HL-60 (cell line): ENCODE results near the gene MLXIP.

Source experiments
- DNase-seq, 2 experiments: peaks; one replicate each; pipeline ENCODE4 v3.0.0-alpha.2; 2010 to 2020; ENCODE audit warnings: low read depth in 1 of 2, low spot score in 1 of 2
- H3K27ac ChIP-seq: fragments of 250-450 bp; sonication (Bioruptor Pico); replicated peaks from 2 replicates; pipeline ENCODE4 v1.5.1; 2020; ENCODE audit warnings: mild to moderate bottlenecking, moderate library complexity
- H3K27me3 ChIP-seq: fragments of 250-450 bp; sonication (Bioruptor Pico); 2 replicates; pipeline ENCODE4 v1.5.1; 2021; ENCODE audit warnings: mild to moderate bottlenecking, moderate library complexity; ENCODE audit not compliant: insufficient read depth, poor library complexity, severe bottlenecking
- H3K4me3 ChIP-seq: replicated peaks from 2 replicates; pipeline ENCODE4 v1.5.1; 2011; ENCODE audit warnings: mild to moderate bottlenecking, control low read depth, low read length; ENCODE audit not compliant: insufficient read depth
- GABPA ChIP-seq: IDR thresholded peaks from 2 replicates; pipeline ENCODE4 v1.6.1; 2012; ENCODE audit warnings: low read depth
- POLR2AphosphoS5 ChIP-seq: IDR thresholded peaks from 2 replicates; pipeline ENCODE4 v1.6.1; 2012; ENCODE audit warnings: low read depth
- SPI1 ChIP-seq: IDR thresholded peaks from 2 replicates; pipeline ENCODE4 v1.6.1; 2012; ENCODE audit warnings: low read depth, mild to moderate bottlenecking, borderline replicate concordance
- long read RNA-seq: library from polyadenylated mRNA; unstranded; transcript quantifications from one replicate; pipeline ENCODE4 v2.0.0, GENCODE V29; 2020
- TF ChIP-seq, protein P1 (sequence below): IDR thresholded peaks from one replicate; pipeline ENCODE4 v1.5.1; 2011; ENCODE audit warnings: low read length, control low read depth, inconsistent platforms; ENCODE audit not compliant: insufficient read depth
- TF ChIP-seq, protein P2 (sequence below): IDR thresholded peaks from 2 replicates; pipeline ENCODE4 v1.6.1; 2012; ENCODE audit warnings: low read depth; ENCODE audit not compliant: insufficient replicate concordance

The MLXIP gene, protein sequence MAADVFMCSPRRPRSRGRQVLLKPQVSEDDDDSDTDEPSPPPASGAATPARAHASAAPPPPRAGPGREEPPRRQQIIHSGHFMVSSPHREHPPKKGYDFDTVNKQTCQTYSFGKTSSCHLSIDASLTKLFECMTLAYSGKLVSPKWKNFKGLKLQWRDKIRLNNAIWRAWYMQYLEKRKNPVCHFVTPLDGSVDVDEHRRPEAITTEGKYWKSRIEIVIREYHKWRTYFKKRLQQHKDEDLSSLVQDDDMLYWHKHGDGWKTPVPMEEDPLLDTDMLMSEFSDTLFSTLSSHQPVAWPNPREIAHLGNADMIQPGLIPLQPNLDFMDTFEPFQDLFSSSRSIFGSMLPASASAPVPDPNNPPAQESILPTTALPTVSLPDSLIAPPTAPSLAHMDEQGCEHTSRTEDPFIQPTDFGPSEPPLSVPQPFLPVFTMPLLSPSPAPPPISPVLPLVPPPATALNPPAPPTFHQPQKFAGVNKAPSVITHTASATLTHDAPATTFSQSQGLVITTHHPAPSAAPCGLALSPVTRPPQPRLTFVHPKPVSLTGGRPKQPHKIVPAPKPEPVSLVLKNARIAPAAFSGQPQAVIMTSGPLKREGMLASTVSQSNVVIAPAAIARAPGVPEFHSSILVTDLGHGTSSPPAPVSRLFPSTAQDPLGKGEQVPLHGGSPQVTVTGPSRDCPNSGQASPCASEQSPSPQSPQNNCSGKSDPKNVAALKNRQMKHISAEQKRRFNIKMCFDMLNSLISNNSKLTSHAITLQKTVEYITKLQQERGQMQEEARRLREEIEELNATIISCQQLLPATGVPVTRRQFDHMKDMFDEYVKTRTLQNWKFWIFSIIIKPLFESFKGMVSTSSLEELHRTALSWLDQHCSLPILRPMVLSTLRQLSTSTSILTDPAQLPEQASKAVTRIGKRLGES
- long read RNA-seq, full-length matches to known transcripts, result 5 of 43 reads
- long read RNA-seq, partial matches to known transcripts, result 22 of 43 reads
- long read RNA-seq, other reads (novel, unspliced or antisense), result 16 of 43 reads

DNA sequence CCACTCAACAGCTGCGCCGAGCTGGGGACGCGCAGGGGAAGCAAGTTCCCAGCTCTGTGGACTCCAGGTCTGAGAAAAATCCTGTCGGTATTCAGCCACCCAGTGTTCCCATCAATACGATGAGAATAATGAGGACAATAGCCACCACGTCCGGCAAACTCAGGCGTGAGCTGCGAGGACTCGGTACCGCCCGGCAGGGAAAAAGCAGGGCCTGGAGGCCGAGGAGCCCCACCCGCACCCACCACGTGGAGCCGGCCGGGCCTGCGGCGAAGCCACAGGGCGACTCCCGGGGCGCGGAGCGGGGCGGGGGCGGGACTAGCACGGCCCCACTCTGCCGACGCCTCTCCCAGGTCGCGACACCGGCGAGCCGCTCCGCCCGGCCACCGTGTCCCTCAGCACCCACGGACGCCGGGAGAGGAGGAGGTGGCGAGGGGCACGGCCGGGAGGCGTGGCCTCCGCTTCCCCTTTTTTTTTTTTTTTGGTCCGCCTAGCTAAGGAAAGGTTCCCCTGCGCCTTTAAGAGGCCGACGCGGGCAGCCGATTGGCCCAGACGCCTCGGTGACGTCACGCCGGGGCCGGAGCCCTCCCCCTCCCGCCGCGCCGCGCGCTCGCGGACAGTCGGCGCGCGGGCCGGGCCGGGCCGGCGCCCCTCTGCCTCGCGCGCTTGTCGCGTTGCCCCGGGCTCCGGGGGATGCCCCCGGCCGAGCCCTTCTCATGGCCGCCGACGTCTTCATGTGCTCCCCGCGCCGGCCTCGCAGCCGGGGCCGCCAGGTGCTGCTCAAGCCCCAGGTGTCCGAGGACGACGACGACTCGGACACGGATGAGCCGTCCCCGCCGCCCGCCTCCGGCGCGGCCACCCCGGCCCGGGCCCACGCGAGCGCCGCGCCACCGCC is at the start of gene MLXIP:
Gene MLXIP (plus strand): TSS at position 616 of the 892 bp plus-strand sequence. CDS start 98 bp downstream, at position 714.
- no peaks in the 10 kb centered on the region for H3K27me3 ChIP-seq
- peak; percentile 90 to 92 for DNase-seq
- peak; percentile 95 for TF ChIP-seq SPI1
- no peak for TF ChIP-seq GABPA
- TF ChIP-seq POLR2AphosphoS5, result peak; percentile 25
- H3K4me3 ChIP-seq, result peak within 1 kb of the TSS; percentile 74
- peak within 1 kb of the TSS; percentile 74 for H3K27ac ChIP-seq

DNA sequence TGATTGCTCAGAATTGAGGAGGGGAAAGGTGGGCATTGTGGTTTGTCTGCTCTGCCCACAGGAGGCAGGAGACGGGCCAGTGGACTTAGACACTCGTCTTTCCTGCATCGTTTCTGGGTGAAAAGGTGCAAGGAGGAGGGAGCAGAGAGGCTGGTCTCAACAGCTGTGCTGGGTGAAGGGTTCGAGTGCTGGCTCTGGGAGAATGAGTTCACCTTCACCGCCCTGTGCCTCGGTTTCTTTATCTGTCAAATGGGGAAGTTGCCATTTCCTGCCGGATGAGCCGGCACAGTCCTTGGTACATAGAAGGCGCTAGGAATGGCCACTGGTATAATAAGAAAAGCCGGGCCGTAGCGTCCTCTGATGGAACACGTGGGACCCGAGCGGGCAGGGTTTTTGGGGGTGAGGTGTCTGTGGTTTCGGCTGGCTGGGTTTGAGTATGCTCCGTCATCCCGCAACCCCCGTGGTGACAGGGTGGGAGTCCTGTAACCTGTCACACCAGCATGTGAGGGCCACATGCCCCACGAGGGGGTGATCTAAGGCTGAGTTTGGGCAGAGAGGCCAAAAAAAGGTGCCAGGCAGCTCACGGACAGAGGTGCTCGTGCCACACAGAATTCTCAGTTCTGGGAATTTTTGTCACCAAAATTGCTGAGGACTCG is 49.5 kb upstream of the MLXIP start:
- no peak for TF ChIP-seq SPI1
- TF ChIP-seq, protein P1, sequence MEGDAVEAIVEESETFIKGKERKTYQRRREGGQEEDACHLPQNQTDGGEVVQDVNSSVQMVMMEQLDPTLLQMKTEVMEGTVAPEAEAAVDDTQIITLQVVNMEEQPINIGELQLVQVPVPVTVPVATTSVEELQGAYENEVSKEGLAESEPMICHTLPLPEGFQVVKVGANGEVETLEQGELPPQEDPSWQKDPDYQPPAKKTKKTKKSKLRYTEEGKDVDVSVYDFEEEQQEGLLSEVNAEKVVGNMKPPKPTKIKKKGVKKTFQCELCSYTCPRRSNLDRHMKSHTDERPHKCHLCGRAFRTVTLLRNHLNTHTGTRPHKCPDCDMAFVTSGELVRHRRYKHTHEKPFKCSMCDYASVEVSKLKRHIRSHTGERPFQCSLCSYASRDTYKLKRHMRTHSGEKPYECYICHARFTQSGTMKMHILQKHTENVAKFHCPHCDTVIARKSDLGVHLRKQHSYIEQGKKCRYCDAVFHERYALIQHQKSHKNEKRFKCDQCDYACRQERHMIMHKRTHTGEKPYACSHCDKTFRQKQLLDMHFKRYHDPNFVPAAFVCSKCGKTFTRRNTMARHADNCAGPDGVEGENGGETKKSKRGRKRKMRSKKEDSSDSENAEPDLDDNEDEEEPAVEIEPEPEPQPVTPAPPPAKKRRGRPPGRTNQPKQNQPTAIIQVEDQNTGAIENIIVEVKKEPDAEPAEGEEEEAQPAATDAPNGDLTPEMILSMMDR, result no peak
- H3K27ac ChIP-seq, result no peak overlapping the region
- H3K4me3 ChIP-seq, result no peak overlapping the region
- DNase-seq, result no peak
- no peaks in the 10 kb centered on the region for H3K27me3 ChIP-seq

DNA sequence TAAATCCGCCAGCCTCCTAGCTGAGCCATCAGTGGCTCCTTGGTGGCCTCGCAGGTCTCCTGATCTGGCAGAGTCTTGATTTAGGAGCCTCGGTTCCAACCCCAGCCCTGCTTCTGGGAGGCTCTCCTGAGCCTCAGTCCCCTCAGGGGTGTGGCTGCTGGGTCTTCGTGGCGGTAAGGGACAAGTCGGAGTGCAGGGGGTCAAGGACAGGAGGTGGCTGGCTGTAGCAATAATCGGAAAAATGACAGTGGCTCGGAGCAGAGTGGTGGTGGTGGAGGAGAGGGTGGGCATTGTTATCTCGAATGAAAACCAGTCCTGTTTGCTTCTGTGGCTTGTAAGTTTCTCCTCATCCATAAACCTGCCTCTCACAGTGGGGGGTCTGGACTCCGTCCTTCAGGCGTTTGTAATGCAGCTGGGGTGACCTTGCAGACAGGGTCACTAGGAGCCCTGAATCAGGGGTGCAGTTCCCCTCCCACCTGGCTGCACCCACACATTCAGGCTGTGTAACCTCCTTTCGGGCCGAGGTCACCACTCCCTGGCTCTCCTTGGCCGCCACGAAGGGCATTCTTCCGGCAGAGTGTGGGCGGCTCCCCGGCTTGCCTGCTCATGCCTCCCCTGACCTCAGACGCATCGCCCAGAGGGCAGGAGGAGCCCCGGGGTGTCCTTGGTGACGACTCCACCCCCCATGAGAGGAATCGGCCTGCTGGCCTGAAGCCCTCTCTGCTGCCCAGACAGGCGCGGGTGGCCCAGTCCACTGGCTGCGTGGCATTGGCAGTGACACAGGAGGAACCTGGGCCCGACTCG is 48.7 kb upstream of the MLXIP start:
- H3K4me3 ChIP-seq, result no peak overlapping the region
- no peak for DNase-seq
- H3K27ac ChIP-seq, result no peak overlapping the region
- no peak for TF ChIP-seq SPI1
- TF ChIP-seq, protein P2, sequence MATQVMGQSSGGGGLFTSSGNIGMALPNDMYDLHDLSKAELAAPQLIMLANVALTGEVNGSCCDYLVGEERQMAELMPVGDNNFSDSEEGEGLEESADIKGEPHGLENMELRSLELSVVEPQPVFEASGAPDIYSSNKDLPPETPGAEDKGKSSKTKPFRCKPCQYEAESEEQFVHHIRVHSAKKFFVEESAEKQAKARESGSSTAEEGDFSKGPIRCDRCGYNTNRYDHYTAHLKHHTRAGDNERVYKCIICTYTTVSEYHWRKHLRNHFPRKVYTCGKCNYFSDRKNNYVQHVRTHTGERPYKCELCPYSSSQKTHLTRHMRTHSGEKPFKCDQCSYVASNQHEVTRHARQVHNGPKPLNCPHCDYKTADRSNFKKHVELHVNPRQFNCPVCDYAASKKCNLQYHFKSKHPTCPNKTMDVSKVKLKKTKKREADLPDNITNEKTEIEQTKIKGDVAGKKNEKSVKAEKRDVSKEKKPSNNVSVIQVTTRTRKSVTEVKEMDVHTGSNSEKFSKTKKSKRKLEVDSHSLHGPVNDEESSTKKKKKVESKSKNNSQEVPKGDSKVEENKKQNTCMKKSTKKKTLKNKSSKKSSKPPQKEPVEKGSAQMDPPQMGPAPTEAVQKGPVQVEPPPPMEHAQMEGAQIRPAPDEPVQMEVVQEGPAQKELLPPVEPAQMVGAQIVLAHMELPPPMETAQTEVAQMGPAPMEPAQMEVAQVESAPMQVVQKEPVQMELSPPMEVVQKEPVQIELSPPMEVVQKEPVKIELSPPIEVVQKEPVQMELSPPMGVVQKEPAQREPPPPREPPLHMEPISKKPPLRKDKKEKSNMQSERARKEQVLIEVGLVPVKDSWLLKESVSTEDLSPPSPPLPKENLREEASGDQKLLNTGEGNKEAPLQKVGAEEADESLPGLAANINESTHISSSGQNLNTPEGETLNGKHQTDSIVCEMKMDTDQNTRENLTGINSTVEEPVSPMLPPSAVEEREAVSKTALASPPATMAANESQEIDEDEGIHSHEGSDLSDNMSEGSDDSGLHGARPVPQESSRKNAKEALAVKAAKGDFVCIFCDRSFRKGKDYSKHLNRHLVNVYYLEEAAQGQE, result no peak
- TF ChIP-seq GABPA, result no peak
- TF ChIP-seq, protein P1, result no peak
- TF ChIP-seq POLR2AphosphoS5, result no peak
- H3K27me3 ChIP-seq, result no peaks in the 10 kb centered on the region
